ENCODE results near the gene WBP1.
A peak's percentile ranks its signal among the peaks of the same experiment; 100 is the strongest.

The WBP1 gene

DNA sequence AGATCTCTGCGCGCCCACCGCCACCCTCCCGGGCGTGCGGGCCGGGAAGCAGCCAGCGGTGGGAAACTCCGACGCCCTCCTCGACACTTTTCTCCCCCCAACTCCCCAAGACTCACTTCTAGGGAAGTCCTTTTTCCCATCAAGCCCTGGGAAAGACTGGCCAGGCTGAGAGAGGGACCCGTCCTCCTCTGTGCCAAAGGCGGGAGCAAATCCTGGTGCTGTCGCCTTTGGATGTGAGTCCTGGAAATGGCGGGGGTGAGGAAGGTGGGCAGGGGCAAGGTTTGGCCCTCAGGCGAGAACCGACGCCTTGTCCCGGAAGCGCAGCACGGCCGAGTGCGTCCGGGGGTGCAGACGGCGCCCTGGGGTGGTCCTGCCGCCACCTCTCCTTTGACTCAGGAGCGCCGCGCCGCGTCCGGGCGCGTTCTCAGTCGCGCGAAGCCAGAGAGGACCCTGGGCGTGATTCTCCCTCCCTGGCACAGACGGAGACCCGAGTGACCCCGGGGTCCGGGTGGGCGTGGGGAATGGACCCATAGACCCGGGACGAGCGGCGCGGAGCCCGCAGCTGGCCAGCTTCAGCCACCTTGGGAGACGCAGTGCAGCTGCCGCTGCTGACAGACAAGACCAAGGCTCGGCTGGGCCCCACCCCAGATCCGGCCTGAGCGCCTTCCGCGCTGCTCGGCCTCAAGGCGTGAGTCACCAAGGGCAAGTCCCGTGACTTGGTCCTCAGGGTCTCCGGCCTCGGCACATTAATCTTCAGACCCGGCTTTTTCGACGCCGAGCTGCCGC, 44.7 kb downstream of the WBP1 start:
- peak; percentile 92 for DNase-seq (ENCODE audit: low read depth)

DNA sequence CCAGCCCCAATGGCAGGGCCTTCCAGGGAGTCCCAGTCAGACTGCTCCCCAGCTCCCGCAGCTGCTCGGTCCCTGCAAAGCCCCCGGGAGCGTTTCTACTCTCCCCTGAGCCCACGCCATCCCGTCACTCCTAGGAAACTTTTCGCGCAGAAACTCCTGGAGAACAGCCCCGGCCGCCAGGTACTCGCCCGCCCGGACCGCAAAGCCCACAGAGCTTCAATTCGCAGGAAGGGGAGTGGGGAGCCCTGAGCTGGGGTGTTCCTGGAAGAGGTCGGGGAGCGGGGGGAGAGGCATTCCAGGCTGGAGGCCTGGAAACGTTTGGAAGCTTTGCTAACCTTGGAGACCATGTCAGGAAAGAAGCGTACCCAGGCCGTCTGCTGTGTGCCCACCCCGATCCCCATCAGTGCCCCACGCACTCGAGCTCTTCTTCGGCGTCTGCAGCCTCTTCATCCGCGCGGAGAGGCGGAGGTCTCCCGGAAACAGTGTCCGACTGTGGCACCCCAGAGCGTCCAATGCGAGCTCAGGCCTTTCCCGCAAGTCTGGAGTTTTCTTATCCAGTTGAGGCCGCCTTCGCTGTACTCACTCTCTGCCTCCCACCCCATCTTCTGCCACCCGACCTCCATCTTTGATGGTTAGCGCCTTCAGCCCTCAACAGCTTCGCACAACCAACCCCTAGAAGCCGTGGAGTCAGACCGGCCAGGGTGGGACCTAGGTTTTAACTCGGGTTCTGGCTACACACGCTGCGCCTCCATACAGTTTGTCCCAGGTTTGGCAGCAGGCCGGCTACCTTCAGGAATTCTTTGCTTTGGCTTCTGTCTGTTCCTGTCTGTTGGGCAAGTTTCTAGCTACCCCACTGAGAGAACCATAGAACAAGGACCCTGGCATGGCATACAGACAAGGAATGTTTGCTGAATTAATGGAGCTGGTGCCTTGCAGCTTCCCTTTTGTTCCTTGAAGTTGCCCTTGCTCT, 45.6 kb downstream of the WBP1 start:
- peak; percentile 52 for DNase-seq (ENCODE audit: low read depth)

DNA sequence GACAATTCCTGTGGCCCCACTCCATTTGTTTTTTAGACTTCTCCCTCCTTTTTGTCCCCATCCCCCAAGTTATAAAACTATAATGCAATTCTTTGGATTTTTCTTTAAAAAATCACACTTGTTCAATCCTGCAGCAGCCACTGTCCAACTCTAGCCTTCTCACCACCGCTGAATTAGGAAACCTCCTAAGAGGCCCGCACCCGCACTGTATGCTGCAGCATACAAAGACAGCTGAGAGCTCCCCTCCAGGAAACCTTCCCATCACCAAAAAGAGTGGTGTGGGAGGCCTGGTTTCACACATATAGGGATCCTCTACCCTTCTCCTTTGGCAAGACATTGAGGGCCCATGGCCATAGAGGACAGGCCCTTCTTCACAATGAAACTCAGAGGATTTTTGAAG, 46.4 kb downstream of the WBP1 start:
- DNase-seq (ENCODE audit: low read depth), result no peak

DNA sequence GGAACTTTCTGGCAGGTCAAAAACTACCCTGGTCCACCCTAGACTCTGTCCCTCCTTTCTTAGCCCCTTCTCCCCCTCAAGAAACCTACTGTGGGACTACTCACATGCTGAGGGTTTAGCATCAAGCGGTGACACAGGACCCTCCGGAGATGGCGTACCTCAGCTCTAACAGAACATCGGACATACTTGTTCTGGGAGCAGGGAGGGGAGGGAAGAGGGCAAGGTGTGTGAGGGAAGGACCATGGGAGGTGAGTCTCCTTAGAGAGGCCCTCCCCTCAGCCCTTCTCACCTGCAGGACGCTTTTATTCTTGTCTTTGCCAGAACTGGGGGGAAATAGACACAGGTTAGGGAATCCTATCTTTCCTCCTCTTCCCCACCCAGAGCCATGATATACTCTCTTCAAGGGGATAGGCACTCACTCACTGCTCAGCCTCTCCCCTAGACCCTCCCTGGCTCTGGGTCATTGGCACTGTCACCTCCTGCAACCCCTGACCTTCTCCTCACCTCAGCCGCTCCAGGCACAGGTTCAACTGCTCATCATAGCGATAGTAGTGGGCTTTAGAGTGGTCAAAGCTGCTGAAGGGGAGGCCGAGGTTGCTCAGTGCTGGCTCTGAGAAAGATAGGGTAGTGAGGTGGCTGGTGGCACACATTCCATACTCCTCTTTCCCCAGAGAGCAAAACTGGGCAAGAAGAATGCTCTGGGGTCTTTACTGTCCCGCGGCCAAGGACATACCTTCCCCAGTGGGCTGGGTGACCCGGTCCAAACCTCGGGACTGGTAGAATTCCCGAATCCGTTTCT, 47.4 kb downstream of the WBP1 start:
- DNase-seq (ENCODE audit: low read depth), result no peak

DNA sequence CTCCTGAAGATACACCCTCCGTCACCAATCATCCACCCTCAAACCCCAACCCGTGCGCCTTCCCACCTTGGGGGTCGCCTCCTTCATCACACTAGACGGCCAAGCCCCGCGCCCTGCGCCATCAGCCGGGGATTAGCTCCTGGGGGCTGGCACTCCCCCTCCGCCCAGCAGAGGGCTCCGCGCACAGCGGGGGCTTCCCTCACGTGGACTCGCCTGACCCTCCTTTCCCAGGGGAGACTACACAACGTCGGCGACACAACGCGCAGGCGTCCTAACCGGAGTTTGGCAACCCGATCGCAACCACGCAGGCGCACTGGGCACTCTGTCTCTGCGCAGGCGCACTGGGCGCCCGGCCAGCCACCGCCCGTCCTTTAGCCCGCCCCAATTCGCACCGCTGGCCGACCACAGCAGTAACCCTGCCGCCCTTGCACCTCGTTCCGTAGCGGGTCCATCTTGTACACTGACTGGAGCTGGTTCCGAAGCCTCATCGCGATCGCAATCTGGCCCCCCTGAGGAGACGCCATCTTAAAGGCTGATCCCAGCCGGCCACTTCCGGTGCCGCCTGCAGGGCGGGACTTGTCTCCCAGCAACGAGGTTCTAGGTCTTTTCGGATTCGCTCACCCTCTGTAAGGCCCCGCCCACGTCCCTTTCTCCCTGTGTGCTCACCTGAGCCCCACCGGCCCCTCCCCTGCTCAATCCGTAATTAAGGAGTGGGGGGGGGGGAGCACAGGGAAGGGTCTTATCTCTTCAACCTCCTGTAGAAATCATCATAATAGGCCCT, 49.1 kb downstream of the WBP1 start, which contains the start of gene PCGF1:
Gene PCGF1, minus strand, starts transcription at position 551 of the 781 bp plus-strand sequence. Its CDS starts 27 bp downstream, at position 524.
- DNase-seq (ENCODE audit: low read depth), result peak; percentile 99

DNA sequence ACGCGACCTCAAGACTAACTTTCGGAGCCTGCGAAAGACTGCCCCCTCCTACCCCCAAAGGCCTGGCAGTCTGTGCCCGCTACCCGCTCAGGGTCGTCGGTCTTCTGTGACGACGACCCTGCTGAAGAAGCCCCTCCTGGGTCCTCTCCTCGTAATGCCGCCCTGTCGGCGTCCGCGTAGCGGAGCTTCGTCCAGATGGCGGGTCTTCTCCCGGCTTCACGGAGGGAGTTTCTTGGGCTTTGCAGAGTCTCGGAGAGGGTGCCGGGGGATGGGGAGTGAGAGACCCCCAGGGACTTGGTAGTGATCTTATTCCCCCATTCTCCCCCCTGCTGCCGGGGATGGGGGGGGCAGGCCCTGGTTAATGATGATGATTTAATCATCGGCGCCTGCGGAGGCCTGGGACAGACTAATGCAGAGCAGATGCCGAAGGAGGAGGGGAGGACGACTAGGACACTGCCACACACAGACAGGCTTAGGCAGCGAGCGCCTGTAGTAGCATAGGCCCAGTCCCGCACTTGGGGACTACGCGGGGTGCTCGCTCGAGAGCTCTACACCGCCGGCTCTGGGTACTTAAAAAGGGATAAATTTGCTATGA, 49.8 kb downstream of the WBP1 start:
- peak; percentile 64 for DNase-seq (ENCODE audit: low read depth)

DNA sequence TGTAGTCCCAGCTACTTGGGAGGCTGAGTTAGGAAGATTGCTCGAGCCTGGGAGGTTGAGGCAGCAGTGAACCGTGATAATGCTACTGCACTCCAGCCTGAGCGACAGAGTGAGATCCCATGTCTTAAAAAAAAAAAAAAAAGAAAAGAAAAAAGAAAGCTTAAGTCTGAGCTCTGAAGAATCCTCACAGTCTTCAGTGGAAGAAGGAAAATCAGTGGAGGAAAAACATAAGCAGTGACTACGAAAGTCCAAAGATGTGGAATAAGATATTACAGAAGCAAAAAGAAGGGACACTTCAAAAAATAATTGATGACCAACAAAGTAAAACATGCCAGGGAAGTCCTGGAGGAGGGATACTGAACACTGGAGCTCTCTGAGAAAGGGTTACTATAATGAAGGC, 52.0 kb downstream of the WBP1 start:
- no peak for DNase-seq (ENCODE audit: low read depth)
